PC-3 (cell line): ENCODE measurements around the gene GNG10.

ENCODE experiments used
- EZH2 ChIP-seq: fragments of 300-600 bp; sonication (generic); IDR thresholded peaks from one replicate; pipeline ENCODE4 v1.6.1; 2017; ENCODE audit warnings: antibody characterized with exemption, mild to moderate bottlenecking, low read length; ENCODE audit not compliant: unreplicated experiment
- TF ChIP-seq, protein P1 (sequence below): fragments of 300-600 bp; sonication (generic); conservative IDR thresholded peaks from 2 replicates; pipeline ENCODE4 v1.5.1; 2017; ENCODE audit warnings: antibody characterized with exemption, low read depth, mild to moderate bottlenecking, low read length

- TF ChIP-seq, protein P1, sequence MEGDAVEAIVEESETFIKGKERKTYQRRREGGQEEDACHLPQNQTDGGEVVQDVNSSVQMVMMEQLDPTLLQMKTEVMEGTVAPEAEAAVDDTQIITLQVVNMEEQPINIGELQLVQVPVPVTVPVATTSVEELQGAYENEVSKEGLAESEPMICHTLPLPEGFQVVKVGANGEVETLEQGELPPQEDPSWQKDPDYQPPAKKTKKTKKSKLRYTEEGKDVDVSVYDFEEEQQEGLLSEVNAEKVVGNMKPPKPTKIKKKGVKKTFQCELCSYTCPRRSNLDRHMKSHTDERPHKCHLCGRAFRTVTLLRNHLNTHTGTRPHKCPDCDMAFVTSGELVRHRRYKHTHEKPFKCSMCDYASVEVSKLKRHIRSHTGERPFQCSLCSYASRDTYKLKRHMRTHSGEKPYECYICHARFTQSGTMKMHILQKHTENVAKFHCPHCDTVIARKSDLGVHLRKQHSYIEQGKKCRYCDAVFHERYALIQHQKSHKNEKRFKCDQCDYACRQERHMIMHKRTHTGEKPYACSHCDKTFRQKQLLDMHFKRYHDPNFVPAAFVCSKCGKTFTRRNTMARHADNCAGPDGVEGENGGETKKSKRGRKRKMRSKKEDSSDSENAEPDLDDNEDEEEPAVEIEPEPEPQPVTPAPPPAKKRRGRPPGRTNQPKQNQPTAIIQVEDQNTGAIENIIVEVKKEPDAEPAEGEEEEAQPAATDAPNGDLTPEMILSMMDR = no peak
- no peak for TF ChIP-seq EZH2
These were observed 17.1 kb upstream of the GNG10 start for GRCh38 chr9:111644195-111644772.
